K562 (cell line): ENCODE measurements around the gene FMOD. TPM values are rescaled to one million over a fixed set of nuclear protein-coding genes. Genes with fewer than 3 reads are reported as not detected.

ENCODE experiments used
- ARID3A ChIP-seq: IDR thresholded peaks from 2 replicates; pipeline ENCODE4 v1.6.1; 2012; ENCODE audit warnings: low read depth, low read length, improper control_type of control experiment, borderline replicate concordance
- ARID4B ChIP-seq: sonication (generic); formaldehyde crosslinking; IDR thresholded peaks from 2 replicates; pipeline ENCODE4 v1.8.0; 2022; ENCODE audit warnings: mild to moderate bottlenecking, missing genetic modification reagents
- CEBPB ChIP-seq: fragments of 450-650 bp; IDR thresholded peaks from 2 replicates; pipeline ENCODE4 v1.6.1; 2016; ENCODE audit warnings: missing genetic modification characterization, missing compliant biosample characterization
- GABPB2 ChIP-seq: fragments of 250-450 bp; sonication (Bioruptor Pico); conservative IDR thresholded peaks from 2 replicates; pipeline ENCODE4 v1.5.1; 2021; ENCODE audit warnings: mild to moderate bottlenecking
- OTX1 ChIP-seq: fragments of 450-650 bp; formaldehyde crosslinking; IDR thresholded peaks from 2 replicates; pipeline ENCODE4 v1.4.0; 2022; ENCODE audit warnings: mild to moderate bottlenecking
- PRPF4 ChIP-seq: fragments of 200-400 bp; formaldehyde crosslinking; IDR thresholded peaks from one replicate; pipeline ENCODE4 v1.6.1; 2017; ENCODE audit warnings: low read length, low read depth, mild to moderate bottlenecking; ENCODE audit not compliant: insufficient read depth, poor library complexity, severe bottlenecking
- SIRT6 ChIP-seq: IDR thresholded peaks from one replicate; pipeline ENCODE4 v1.6.1; 2012; ENCODE audit warnings: low read depth, mild to moderate bottlenecking, control low read depth, inconsistent platforms, low read length, moderate library complexity
- THAP12 ChIP-seq: fragments of 250-450 bp; sonication (Bioruptor Pico); IDR thresholded peaks from 2 replicates; pipeline ENCODE4 v1.9.0; 2021; ENCODE audit warnings: mild to moderate bottlenecking, inconsistent platforms
- UBTF ChIP-seq, 2 experiments: IDR thresholded peaks; 2 replicates each; pipeline ENCODE4 v1.6.1; 2012; ENCODE audit warnings: improper control_type of control experiment in 2 of 2, low read depth in 2 of 2, low read length in 2 of 2, borderline replicate concordance in 1 of 2
- WHSC1 ChIP-seq: IDR thresholded peaks from one replicate; pipeline ENCODE4 v1.6.1; 2012; ENCODE audit warnings: low read length, control low read depth, inconsistent platforms
- ZBTB34 ChIP-seq: fragments of 250-450 bp; sonication (Bioruptor Pico); IDR thresholded peaks from 2 replicates; pipeline ENCODE4 v1.8.0; 2021; ENCODE audit warnings: mild to moderate bottlenecking, moderate library complexity
- ZNF511 ChIP-seq: sonication (generic); formaldehyde crosslinking; IDR thresholded peaks from 2 replicates; pipeline ENCODE4 v1.8.0; 2022; ENCODE audit warnings: mild to moderate bottlenecking, missing genetic modification reagents
- polyA plus RNA-seq, 8 experiments: library from polyadenylated mRNA; depleted of rRNA in 4 of 8; stranded (reverse) in 5 of 8; unstranded in 3 of 8; fragments of >200 nt; fragmentation: Nextera tagmentation in 2 of 8; fragmentation: Illumina TruSeq in 1 of 8; extraction: Ambion mirVana in 2 of 8; extraction: Trizol in 1 of 8; gene quantifications; 2 replicates each; pipeline versions ENCODE4 v1.2.1 to v1.2.3, GENCODE V29; 2011 to 2014; ENCODE audit warnings: inconsistent platforms in 1 of 8, missing spikeins in 1 of 8
- total RNA-seq, 7 experiments: library from RNA; depleted of rRNA in 6 of 7; stranded (reverse); fragments of >200 nt in 6 of 7; fragmentation: Illumina TruSeq in 2 of 7; extraction: Trizol in 2 of 7; gene quantifications; 2 replicates each; pipeline versions ENCODE4 v1.2.1 to v1.2.3, GENCODE V29; 2011 to 2021; ENCODE audit warnings: low replicate concordance in 1 of 7

The FMOD gene
- total and polyA plus RNA-seq, 9 of the 15 experiments (the other 6 are each of a cell fraction or from before 2014, with no cell fraction given), result 0.03 to 0.13 (median 0.03) TPM; not detected in 6

- TF ChIP-seq THAP12 (CRISPR knock-in tag) (no peak), ARID4B (CRISPR knock-in tag) (peak; percentile 76), ZNF511 (CRISPR knock-in tag) (0 out of 2 replicates have a peak, but pooled peaks have one; percentile 22), ZBTB34 (CRISPR knock-in tag) (no peak), GABPB2 (CRISPR knock-in tag) (no peak), OTX1 (no peak), SIRT6 (no peak), WHSC1 (no peak), ARID3A (no peak), PRPF4 (no peak), CEBPB (tag) (no peak), UBTF (IDR thresholded peaks at IDR 0.05; ENCODE audit: borderline replicate concordance in 1 of 2, low read depth in 2 of 2, low read length in 2 of 2) (no peak; a peak in 2 of 4 replicates)
Measured at GRCh38 chr1:203306089-203306964, 44.6 kb downstream of the FMOD start (continued).
